Forelimb muscle (tissue), 1 donor: ENCODE results near the gene MOXD1. TPM values are rescaled to one million over a fixed set of nuclear protein-coding genes. Genes with fewer than 3 reads are reported as not detected.
"Not testable (repeated sequence)": the region's sequence is repeated elsewhere in the genome, so short reads cannot be mapped to it uniquely, and the experiment has no call there.

Experiments
- DNase-seq: peaks from one replicate; pipeline ENCODE4 v3.0.0-alpha.2; 2013; ENCODE audit warnings: low read depth
- polyA plus RNA-seq: library from polyadenylated mRNA; unstranded; fragments of 120-200 nt; gene quantifications from one replicate; pipeline ENCODE4 v1.2.1, GENCODE V29; 2013; ENCODE audit not compliant: insufficient read length

MOXD1 gene
- polyA plus RNA-seq, 1 donor: 2.8 TPM

DNA sequence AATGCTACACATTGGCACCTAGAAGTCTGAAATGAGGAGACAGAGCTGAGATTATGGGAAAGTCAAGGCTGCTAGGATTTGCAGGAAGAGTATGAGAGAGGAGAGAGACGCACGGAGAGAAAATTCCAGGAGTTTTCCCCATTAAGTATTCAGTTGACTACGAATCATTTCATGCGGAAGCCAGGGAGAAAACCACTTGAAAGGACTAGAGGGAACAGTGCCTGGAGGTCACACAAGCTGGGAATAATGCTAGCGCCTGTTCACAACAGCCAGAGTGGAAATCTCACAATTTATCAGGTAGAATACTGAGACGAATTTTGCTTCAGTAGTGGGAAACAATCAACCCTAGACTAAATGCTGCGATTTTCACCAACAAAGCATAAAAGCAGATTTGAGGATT, 118.6 kb downstream of the MOXD1 start:
- no peak for DNase-seq

DNA sequence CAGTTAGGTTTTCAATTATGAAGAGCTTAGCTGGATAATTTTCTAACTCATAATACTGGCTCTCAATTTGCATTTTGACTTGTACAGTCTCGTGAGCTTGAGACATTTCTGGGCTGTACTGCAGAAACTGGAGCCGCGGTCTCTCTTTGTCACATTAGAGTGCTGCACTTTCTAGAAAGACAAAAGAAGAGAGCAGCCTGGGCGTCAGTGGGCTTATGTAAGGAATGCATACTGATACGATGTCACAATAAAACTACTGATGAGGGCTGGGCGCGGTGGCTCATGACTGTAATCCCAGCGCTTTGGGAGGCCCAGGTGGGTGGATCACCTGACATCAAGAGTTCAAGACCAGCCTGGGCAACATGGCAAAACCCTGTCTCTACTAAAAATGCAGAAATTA, 120.8 kb downstream of the MOXD1 start:
- no peak for DNase-seq

DNA sequence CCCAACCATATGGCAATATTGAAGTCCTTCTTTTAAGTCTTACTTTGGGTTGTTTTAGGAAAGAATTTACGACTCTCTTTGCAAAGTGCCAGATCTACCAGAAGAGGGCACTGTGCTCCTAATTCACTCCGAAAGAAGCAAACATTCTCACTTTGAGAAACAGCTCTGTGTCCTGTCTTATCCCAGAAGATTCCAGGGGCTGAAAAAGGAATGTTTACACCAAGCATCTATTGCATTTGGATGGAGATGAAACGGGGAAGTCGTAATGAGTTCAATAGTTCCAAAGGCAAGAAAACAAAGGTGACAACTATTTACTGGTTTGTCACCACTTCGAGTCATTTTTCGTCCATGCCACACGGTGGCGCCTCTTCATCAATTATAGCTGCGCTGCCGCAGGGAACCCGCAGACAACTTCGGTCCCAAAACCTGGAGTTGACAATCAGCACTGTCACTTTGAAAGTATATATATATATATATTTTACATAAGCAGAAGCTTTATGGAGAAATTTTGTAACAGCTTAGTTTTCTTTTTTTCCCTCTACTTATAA, 121.6 kb downstream of the MOXD1 start:
- DNase-seq: peak; percentile 62

DNA sequence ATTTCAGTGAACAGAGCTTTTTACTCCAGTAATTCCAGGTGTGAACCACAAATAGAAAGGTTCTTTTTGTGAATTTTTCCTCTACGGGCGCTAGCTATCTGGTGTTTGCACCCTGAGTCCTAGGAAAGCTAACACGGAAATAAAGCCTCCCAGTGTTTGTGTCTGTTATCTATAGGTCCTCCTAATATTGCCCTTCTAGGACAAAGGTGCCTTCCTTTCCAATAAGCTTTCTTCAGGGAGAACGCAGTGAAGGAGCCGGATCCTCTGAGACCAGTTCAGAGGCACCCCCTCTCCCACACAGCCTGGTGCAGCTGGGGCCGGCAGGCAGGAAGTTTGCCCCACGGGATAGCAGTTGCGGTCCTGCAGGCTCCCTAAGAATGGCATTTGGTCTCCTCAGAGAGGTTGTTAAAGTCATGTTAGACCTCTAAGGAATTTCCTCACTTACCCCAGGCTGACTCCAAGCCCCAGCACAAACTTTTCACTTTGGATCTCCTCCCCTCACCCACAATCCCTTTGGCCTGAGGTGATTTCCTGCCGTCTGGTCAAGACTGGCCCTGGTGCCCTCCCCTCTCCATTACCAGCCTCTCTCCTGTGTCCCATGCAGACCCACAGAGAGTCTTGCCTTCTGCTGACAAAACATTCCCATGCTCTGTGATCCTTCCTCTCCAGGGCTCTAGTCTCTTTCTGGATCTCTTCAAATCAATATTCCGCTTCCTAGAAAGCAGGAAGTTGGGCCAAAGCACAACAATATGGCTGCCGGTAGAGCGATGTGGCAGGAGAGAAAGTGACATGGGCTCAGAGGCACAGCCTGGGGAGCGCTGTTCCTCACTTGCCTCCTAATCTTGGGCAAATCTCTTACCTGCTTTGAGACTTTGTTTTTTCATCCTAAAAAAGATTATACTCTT, 126.0 kb downstream of the MOXD1 start:
- DNase-seq: no peak

DNA sequence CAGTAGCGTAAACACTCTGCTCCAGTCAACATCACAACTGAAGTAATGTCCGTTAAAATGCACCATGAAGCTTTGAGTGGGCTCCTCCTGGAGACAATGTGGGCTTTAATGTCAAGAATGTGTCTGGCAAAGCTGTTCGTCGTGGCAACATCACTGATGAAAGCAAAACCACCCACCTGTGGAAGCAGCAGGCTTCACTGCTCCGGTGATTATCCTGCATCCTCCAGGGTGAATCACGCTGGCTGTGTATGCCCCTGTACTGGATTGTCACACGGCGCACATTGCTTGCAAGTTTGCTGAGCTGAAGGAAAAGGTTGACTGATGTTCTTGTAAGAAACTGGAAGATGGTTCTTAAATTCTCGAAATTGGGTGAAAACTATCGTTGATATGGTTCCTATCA, 128.5 kb downstream of the MOXD1 start:
- no peak for DNase-seq

DNA sequence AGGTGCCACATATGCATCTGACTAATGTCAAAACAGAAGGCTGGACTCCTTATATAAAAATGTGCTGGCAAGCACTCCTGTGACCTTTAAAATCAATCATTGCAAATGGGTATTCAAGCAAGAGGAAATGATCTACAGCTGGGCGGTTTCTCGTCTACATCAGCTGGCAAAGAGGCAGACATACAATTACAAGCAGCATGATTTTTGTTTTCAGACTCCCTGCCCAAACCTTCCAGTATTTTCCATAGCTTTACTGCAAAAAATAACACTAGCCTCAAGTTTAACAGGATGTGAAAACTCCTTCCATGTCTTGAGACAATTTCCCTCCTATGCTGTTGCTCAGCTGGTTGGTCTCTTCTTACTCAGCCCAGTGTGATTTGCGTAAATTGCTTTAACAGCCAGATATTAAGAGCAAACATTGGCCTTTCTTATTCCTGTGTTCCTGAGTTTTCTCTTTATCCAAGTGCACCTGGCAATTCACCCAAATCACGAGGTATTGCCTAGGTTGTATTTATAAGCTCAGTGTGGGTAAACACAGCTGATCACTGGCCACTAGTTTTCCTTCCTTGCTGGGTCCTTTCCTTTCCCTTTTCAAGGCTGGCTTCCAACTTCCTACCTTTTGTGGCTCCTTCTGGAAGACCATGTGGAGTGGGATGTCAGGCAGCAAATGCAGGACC, 130.4 kb downstream of the MOXD1 start:
- no peak for DNase-seq

DNA sequence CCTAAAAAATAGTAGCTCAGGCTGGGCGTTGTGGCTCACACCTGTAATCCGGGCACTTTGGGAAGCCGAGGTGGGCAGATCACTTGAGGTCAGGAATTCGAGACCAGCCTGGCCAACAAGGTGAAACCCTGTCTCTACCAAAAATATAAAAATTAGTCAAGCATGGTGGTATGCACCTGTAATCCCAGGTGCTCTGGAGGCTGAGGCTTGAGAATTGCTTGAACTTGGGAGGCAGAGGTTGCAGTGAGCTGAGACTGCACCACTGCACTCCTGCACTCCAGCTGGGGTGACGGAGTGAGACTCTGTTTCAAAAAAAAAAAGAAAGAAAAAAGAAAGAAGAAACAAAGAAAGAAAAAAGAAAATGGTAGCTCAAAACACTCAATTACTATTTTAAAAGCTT, 132.6 kb downstream of the MOXD1 start:
- DNase-seq: not testable (repeated sequence)

DNA sequence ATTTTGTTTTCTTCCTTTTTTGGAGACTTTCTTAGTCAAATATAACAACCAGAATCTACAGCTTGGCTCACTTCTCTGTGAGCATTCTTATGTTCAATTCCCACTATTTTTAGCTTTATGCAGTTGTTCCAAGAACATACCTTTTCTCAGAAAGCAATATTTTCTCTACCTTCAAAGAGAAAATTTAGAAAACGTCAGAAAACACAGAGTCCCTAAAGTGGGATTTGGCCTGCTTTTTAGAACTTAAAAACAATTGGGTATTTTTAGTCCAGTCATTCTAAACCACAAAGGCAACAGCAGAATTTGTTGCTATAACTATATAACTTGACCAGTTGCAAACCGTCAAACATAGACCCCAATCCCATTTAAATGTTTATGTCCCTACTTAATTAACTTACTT, 133.1 kb downstream of the MOXD1 start:
- no peak for DNase-seq

DNA sequence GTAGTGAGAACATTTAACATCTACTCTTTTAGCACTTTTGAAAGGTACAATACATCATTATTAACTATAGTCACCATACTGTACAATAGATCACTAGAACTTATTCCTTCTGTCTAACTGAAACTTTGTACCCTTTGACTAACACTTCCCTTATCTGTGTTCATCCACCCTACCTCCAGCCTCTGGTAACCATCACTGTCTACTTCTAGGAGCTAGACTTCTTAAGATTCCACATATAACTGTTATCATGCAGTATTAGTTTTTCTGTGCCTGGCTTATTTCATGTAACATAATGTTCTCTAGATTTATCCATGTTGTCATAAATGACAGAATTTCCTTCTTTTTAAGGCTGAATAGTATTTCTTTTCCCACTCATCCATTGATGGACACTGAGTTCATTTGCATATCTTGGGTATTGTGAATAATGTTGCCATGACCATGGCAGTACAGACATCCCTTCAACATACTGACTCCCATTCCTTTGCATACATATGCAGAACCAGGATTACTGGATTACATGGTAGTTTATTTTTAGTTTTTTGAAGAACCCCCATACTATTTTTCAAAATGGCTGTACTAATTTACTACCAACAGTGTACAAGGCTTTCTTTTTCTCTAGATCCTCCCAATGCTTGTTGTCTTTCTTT, 135.7 kb downstream of the MOXD1 start:
- no peak for DNase-seq

DNA sequence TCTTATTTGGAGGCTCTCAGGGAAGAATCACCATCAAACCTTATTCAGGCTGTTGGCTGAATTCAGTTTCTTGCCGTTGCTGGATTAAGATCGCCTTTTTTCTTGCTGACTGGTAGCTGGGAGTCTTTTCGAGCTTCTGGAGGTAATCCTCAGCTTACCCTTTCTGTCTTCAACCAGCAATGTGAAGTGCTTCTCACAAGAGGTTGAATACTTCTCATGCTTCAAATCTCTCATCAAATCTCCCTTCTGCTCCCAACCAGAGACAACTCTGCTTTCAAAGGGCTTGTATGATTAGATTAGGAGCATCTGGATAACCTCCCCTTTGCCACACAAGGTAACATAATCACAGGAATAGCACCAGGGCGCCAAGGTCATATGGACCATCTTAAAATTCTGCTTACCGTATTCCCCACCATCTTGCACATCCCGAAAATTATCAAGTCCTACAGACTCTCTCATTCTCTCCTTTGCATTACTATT, 137.2 kb downstream of the MOXD1 start:
- no peak for DNase-seq

DNA sequence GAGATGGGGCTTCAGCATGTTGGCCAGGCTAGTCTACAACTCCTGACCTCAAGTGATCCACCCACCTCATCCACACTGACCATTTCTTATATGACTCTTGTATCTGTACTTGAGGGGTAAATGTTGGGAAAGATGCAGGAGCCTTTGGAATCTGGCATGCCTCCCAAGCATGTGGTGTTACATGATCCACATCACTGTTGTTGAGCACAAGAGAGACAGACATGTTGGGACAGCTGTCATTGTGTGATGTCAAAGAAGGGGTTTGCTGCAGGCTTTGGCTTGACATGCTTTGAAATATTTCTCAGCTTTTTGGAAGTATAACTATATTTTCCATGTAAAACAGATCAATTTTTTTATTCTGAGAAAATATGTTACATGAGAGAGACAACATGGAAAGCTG, 139.9 kb downstream of the MOXD1 start:
- no peak for DNase-seq

DNA sequence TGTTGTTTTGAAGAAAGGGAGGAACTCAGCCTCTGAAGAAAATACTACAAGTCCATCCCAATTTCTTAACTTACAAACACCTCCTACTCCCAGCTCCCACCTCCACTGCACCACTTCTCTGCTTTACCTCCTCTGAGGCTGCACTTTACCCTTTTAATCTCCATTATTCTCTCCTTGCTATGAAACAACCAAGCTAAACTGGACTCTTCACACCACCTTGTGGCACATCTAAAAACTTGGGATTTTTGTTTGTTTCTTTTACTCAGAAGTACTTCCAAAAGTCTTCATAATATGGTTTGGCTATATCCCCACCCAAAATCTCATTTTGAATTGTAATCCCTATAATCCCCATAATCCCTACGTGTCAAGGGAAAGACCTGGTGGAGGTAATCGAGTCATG, 142.2 kb downstream of the MOXD1 start:
- DNase-seq: no peak

DNA sequence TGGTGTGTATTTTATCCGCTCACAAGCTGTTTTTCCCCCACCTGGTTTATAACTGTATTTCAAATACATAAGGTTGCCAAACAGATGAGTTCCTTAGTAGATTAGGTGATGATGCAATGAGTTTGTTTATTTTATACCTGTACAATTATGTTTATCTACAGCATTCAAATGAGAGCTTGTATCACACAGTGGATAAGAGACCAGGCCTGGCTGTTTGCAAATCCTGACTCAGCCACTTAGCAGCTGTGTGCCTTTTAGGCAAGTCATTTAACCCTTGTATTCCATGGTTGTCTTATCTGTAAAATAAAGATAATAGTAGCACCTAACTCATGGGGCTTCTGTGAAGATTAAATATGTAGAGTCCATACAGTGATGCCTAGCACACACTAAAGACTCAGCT, 143.7 kb downstream of the MOXD1 start:
- no peak for DNase-seq

DNA sequence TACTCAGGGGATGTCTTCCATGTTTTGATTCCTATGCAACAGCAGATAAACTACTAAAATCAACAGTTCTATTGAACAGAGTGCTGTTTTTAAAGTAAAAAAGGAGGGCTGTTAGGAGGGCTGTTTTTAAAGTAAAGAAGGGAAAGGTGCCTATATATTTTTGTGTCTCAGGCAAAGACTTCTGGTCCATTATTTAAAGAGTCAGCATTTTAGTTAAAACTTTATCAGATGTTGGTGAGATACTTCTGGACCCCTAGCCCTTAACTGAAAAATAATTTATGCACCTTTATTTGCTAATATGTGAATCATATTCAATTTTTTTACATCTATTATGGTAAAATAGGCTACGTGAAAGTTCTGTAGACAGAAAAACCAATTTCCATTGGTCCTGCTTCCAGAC, 144.8 kb downstream of the MOXD1 start:
- no peak for DNase-seq

DNA sequence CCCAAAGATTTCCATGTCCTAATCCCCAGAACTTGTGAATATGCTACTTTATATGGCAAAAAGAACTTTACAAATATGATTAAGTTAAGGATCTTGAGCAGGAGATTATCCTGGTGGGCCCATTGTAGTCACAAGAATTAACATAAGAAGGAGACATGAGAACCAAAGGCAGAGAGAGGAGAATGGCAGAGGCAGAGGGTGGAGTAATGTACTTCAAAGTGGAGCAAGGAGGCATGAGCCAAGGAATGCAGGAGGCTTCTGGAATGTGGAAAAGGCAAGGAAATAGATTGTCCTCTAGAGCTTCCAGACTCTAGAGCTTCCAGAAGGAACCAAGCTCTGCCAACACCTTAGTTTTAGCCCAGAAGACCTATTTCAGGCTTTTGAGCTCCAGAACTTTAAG, 147.4 kb downstream of the MOXD1 start:
- no peak for DNase-seq

DNA sequence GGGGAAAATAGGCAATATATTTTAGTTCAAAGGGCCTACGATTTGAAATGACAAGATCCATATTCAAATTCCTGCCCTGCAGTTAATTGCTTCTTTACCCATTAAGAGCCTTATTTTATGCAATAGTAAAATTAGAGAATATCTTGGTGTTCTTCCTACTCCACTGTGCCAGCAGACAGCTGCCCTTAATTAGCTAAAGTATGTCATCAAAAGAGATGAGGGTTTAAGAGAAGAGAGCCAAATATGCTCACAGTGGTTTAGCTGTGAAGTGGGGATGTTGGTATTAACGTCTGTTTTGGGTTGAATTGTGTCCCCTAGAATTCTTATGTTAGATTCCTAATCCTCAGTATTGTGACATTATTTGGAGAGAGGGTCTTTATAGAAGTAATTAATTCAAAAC, 148.1 kb downstream of the MOXD1 start:
- no peak for DNase-seq

DNA sequence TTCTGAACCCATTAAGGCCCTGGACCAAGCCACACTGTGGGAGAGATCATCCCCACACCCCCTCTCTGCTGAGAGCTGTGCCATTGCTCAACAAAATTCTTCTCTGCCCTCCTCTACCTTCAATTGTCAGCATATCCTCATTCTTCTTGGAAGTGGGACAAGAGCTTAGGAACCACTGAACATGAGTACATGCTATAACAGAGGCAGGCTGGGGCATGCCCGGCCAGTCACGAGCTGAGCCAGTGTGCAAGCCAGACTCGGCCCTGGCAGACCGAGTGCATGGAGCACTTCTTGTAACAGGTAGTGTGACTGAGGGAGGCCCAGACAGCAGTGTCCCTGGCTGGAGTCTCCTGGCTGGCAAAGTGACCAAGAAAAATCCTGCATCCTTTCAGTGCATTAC, 149.2 kb downstream of the MOXD1 start:
- no peak for DNase-seq

DNA sequence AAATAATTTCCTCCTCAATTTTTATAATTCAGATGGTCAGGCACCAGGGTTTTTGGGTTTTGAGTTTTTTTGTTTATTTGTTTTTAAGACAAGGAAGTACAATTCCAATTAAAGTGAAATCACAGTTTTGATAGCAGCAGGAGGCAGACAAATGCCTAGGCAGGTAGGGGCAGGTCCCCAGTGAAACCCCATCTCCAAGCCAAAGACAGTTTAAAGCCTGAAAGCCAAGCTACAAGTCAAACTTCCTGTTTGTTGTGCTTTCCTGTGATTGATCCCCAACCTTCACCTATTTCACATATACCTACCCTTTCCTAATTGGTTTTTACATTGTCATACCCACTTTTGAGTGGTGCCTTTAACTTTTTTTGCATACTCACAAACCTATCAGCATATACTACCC, 149.6 kb downstream of the MOXD1 start:
- DNase-seq: no peak

DNA sequence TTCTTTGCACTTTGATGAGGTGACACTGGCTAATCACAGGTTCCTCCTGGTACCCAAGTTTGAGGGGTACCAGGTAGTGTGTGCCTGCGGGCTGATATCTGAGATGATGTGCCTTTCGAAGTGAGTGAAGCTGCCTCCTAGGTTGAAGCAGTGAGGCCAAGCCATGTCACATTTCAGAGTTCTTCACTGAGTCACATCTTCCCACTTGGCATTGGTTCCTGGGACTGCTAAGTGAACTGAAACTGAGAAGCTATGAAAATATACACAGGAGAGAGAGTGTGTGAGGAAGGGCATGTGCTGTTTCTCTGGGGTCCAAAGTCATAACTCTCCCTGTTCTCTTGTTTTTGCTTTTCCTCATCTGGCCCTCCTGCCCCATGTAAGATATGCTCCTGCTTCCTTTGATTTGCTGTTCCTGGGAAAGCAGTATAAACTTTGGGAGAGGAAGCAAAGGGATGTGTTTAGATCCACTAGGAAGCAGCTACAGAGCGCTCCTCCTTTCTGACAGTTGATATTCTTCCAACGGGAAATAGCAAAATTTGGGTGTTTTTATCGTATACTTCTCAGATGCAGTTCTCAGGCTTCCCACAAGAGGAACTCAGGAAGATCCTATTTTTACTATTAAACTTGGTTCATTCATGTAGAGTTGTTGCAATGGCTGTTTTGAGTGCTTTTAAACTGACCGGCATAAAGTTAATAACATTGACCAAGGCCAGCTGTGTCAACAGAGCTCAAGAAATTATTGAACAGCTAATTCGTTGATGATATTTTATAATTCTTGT, 153.7 kb downstream of the MOXD1 start:
- DNase-seq: no peak

DNA sequence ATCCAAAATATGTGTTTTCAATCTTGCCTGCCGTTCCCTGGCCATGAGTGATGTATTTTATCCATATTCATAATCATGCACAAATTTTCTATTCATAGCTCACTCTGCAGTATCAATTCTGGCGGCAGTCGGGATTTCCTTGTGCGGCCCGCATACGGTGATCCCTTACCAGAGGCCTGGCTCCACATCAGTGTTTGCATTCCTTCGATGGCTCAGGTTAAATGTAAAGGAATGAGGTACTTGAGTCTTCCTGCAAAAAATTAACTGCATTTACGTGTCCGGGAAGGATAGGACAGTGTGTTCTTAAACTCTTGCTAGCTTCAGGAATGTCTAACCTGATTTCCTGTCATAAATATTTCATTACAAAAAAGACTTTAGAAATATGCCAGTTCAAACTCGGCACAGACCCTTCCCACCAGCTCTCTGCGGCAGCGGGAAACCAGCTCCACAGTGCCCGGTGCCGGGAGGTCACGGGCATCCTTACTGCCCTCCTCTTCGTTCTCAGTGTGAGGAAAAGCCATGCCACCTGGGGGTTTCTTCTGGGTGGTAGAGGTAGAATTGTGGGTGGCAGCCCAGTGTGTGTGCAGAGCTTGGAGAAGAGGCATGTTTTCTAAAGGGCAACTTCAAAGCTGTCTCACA, 154.5 kb downstream of the MOXD1 start:
- DNase-seq: no peak

DNA sequence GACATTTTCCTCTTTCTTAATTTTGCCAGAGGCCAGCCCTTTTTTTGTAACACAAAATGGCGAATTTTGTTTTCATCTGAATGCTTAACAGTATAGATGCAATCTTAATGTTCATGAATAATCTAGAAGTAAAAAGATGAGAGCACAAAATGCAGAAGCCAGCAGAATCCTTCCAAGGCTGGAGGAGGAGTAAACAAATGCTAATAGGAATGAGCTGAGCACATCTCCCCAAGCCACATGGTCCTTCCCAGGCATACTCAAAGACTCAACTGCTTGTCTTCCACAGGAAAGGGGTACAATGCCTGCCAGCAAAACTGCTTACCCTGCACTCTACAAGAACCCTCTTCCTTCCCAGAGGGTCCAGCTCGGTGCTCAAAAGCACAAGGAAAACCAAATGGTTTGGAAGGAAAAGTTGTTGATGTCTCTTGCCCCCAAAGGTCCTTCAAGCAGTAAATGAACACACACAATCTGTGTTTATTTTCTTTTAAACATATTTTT, 155.1 kb downstream of the MOXD1 start:
- no peak for DNase-seq
